GM12873 (cell line): Measurements from ENCODE around the gene GSG1L.

Source experiments
- CTCF ChIP-seq: IDR thresholded peaks from 2 replicates; pipeline ENCODE4 v1.5.1; 2012; ENCODE audit warnings: low read depth, mild to moderate bottlenecking, moderate library complexity, low read length, control low read depth; ENCODE audit not compliant: insufficient read depth; ENCODE audit errors: missing control alignments

The GSG1L gene

GRCh38 chr16:27777527-27777926 is 286.0 kb downstream of the GSG1L start:
- no peak for TF ChIP-seq CTCF

GRCh38 chr16:27776556-27777225 is 286.8 kb downstream of the GSG1L start:
- no peak for TF ChIP-seq CTCF

GRCh38 chr16:27775254-27775653 is 288.3 kb downstream of the GSG1L start:
- no peak for TF ChIP-seq CTCF

- TF ChIP-seq CTCF: no peak
Observed at GRCh38 chr16:27774779-27775178, 288.7 kb downstream of the GSG1L start.

GRCh38 chr16:27773344-27773743 is 290.2 kb downstream of the GSG1L start:
- TF ChIP-seq CTCF: no peak

- TF ChIP-seq CTCF: no peak
Observed at GRCh38 chr16:27772093-27772825, 291.3 kb downstream of the GSG1L start.

- TF ChIP-seq CTCF: no peak
Observed at GRCh38 chr16:27771201-27771910, 292.2 kb downstream of the GSG1L start.
